ENCODE results near the gene SLC37A1. TPM values are rescaled to one million over a fixed set of nuclear protein-coding genes. Genes with fewer than 3 reads are reported as not detected.

Gene SLC37A1
- total RNA-seq, 1 donor from 2014 or later = 5.0 TPM

DNA sequence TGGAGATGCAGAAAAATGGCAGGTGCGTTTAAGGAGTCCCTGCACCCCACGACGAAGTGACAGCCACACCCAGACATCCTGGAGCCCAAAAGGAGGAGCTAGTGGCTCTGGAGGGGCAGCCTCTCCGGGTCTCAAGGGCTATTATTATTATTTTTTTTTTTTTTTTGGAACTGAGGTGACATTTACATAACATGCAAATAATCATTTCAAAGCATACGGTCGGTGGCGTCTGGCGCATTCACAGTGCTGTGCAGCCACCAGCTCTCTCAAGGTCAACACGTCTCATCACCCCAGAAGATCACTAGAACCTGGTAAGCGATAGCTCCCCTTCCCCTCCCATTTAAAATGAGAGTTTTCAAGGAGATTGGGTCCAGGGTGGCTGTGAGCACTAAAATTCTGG, 72.2 kb downstream of the SLC37A1 start:
- no peak for ATAC-seq

DNA sequence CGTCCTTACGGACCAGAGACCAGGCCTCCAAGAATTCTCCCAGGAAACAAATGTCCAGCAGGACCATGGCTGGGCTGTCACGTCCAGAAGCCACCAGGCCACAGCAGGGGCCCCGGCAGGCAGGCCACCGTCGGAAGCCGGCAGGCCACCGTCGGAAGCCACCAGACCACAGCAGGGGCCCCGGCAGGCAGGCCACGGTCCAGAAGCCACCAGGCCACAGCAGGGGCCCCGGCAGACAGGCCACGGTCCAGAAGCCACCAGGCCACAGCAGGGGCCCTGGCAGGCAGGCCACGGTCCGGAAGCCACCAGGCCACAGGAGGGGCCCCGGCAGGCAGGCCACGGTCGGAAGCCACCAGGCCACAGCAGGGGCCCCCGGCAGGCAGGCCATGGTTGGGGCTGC, 72.8 kb downstream of the SLC37A1 start:
- DNase-seq (ENCODE audit: low spot score) (peak; percentile 23), ATAC-seq (no peak)

More for the DNA sequence above, 72.2 kb downstream of the SLC37A1 start:
- DNase-seq (ENCODE audit: low spot score) = peak; percentile 2

DNA sequence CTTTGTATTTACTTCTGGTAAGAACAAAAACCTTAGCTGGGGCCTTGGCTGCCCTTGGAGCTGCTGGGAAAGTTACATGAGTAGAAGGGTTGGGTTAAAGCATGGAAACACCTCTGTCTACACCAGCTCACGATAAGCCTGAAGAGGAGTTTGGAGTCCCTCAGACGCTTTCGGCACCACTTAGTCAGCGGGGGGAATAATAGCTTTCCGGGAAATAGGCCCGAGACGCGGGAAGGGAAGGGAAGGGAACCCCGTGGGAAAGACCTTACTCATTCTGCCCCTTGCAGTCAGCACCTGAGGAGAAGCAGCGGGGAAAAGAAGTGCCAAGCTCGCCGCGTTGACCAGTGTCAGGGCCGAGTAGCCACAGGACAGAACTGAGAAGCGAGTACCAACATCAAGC, 73.4 kb downstream of the SLC37A1 start:
- peak; percentile 35 for DNase-seq (ENCODE audit: low spot score)
- no peak for ATAC-seq

DNA sequence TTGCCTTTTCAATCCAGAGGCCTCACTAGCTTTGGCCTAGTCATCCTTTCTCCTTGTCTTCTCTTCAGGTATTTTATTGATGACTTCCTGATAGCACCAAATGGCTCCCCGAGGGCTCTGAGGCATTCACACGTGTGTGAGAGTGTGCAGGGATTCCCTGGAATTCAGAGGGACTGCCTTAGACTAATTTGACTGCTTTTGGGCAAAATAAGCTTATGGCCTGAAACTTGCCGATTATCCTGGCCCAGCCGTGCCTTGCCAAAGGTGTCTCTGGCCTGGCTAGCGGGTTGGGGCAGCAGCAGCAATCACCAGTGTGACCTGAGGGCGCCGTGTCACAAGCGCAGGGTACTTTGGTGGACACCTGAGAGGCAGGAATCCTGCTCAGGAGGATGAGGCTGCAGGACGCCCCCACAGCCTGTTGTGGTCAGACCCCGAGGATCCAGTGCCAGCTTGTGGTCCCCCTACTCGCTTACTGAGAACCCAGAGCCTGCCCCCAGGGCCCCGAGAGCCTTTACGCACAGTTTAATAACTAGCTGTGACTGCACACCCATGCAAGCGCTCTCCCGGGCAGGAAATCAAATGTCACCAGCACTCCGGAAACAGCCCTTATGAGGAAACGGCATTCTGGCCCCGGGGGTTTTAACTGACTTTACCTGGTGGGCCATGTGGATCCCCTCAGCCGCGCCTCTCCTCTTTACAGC, 76.9 kb downstream of the SLC37A1 start:
- ATAC-seq (no peak), DNase-seq (ENCODE audit: low spot score) (peak; percentile 40)

DNA sequence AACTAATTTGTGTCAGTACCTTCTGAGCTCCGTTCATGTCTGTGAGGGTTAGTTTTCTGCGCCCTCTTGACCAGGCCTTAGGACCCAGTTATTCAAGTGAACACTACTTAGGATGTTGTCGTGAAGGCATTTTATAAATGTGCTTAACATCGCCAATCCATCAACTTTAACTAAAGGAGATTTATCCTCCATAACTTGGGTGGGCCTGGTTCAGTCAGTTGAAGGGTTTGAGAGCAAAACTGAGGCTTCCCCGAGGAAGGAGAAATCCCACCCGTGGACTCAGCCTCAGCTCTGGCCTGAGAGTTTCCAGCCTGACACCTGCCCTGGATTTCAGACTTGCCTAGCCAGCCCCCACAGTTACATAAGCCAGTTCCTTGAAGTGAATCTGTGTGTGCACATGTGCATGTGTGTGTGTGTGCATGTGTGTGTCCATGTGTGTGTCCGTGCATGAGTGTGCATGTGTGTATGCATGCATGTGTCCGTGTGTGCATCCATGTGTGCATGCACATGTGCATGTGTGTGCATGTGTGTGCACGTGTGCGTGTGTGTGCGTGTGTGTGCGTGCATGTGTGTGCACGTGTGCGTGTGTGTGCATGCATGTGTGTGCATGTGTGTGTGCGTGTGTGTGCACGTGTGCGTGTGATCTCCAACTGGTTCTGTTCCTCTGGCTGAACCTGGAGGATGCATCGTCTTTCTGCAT, 77.7 kb downstream of the SLC37A1 start:
- DNase-seq (ENCODE audit: low spot score) (peak; percentile 14), ATAC-seq (no peak)

DNA sequence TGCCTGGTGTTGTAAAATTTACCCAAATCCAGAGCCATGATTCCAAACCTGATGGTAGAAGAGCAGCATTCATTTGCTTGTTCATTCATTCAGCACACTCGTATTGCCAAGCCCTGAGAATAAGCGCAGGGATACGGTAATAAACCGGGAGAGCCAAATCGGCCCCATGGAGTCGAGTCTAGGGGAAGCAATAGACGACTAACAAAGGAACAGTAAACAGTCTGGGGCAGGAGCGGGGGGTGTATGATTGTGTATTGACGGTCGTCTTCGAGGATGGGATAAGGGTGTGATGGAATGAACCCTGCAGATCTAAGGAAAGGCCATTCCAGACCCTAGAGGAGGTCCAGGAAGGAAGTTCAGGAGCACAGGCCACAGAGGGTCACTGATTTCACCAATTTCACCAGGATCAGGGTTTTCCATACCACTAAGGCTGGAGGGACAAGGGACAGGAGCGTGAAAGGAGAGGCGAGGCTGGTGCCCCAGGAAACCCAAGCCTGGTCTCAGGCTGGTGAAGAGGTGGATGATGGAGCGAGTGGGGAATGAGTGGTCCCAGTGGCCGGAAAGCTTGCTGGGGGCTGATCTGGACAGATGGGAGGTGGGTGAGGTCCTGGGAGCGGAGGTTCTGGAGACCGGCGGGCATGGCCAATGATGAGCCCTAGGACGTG, 78.6 kb downstream of the SLC37A1 start:
- no peak for ATAC-seq
- peak; percentile 36 for DNase-seq (ENCODE audit: low spot score)

DNA sequence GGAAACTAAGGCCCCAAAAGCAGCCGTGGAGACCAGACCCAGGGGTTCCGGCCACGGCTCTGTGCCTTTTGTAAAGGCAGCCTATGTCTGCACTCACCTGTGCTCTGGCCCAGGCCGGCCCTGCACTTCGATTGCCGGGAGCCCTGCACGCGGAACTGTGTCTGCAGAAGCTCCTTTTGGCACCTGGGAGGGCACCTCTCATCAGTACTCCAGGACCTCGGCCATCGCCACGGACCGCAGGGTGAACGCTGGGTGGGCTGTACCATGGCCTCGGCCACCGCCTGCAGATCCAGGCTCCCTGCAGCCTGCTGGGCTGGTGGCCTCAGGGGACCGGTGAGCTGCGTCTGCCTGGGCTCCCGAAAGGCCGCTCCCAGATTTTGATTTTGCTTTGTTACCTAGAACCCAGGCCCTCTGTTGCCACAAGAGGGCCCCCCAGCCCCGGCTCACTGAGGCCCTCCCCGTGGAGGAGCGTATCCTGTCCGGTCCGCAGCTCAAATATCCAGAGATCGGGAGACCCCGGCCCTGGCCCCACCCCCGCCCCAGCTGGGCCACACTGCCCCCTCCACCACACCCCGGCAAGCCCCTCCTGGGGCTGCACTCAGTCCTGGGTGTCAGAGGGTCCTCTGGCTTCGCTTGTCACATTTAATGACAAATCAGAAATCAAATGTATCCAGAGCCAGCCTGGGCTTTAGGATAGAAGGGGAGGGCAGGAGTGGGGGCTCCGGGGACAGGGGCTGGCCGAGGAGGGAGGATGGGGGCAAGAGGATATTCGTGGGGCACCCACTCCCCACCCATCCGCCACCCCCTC, 79.6 kb downstream of the SLC37A1 start:
- ATAC-seq = peak; percentile 94
- DNase-seq (ENCODE audit: low spot score) = peak; percentile 85

DNA sequence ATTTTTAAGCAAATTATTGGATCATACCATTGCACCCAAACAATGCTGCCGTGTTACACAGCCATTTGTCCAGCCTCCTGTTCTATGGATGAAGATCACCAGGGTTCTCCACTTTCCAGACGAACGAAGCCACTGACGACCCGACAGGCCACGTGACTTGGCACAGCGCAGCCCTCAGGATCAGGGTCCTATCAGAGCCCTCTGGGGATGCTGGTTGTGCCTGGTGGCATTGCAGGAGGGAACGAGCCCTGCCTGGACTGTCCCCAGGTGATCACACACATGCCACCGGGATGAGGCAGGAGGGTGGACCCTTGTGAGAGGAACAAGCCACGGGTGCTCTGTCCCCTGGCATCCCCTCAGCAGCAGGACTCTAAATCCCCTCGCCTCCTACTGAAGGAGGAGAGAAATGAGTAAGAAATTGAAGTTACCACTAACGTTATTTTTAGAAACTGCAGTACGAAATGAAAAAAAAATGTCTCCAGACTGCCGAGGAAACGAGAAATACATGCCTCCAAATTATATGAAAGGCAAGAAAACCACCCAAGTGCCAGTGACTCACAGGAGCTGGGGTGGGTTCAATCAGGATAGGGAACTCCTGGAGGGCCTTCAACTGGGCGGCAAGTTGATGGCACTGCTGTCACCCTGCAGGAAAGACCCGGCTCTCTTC, 81.1 kb downstream of the SLC37A1 start:
- ATAC-seq (no peak), DNase-seq (ENCODE audit: low spot score) (peak; percentile 44)

DNA sequence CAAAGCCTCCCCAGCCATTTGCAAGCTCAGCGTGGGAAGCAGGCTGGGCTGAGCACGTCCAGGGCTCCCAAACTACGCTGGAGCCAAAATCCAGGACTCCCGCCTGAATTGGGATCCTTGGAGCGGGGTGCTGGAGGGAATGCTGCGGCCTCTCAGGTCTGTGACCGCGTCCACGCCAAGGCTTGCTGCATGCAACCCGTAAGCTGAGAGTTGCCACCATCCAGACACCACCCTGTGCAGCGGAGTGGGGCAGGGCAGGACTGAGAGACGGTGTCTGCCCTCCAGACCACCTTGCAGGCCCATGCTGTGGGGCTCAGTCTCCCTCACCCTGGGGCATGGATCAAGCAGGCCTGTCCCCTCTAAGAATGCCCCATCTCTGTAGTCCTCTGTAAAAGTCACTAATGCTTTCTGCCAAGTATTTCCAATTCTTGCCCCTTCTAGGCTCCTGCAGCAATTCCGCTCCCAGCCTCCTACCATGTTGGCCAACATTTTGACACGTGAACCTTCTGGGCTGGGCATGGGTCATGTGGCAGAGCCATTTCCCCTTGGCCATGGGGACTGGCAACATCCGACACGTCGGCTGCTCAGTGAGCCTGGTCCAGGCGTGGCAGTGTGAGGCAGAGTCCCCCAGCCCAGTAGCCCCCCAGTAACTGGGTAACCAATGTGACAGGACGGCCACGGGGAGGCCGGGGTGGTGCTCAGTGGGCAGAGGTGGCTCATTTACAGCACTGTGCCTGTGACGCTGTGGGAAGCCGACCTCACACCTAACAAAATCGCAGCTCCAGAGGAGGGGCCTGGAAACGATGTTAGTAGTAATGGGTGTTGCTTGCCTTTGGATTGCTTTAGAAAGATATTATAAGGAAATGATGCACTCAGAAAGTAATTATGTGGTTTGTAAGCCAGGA, 81.9 kb downstream of the SLC37A1 start:
- peak; percentile 41 for DNase-seq (ENCODE audit: low spot score)
- no peak for ATAC-seq

DNA sequence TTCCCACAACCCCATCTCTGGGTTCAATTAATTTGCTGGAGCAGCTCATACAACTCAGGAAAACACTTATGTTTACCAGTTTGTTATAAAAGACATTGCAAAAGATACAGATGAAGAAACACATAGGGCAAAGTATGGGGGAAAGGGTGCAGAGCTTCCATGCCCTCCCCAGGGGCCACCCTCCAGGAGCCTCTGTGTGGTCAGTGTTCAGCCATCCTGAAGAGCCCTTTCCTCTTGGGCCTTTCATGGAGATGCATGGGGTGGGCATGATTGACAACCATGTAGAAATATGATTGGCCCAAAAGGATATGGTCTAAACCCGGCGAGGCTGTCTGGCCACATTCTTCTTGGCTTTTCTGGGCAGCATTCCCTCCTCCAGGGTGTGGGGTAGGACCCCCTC, 83.0 kb downstream of the SLC37A1 start:
- no peak for ATAC-seq
- peak; percentile 16 for DNase-seq (ENCODE audit: low spot score)

DNA sequence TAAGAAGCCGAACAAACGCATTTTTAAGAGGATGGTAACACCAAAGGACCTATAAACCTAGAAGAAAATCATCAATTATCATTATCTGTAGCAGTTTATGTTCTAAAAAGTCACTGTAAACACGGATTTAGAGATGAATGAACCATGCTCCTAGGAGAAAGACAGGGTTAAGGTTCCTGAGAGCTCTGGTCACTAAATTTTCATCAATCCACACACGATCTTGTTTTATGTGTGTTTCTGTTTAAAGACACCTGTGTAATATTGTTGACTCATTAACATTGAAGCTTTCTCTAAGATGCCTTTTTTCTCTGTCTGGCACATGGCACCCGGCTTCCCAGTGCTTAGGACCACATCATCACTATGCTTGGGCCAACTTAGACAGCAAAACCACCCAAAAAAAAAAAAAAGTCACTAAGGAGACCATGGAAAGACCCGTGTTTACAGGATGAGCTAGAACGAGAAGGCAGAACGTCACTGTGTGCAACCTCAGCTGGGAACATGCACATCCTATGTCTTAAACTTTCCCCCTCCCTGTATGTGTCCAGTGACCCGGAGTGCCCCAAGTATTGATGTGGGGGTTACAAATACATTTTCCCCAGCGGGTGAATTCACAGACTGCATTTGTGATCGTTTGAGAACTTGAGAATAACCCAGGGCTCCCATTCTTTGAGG, 84.0 kb downstream of the SLC37A1 start:
- no peak for DNase-seq (ENCODE audit: low spot score)

DNA sequence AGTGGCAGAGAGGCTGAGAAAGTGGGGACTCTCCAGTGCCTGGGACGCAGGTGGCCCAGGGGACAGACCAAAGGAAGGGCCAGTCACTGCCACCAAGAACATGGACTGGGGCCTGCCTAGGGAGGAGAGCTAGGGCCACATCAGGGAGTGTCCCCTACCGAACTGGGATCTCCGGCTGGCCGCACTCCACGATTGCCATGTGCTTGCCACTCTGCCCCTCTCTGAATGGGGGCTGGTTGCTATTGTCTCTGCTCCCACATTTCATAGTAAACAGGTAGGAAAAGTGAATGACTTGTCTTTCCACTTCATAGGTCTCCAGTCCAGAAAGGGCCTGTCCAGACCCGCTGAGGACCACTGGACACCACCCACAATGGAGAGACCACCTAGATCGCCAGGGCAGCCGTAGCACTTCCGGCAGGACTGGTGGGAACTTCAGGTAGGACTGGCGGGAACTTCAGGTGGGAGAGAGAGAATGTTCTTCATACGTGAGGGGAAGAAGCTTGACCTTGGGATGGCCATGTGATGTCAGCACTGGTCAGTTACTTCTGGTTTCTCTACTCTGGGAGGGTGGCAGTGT, 84.6 kb downstream of the SLC37A1 start:
- ATAC-seq (no peak), DNase-seq (ENCODE audit: low spot score) (peak; percentile 23)

More for the DNA sequence above, 84.0 kb downstream of the SLC37A1 start:
- ATAC-seq = no peak

DNA sequence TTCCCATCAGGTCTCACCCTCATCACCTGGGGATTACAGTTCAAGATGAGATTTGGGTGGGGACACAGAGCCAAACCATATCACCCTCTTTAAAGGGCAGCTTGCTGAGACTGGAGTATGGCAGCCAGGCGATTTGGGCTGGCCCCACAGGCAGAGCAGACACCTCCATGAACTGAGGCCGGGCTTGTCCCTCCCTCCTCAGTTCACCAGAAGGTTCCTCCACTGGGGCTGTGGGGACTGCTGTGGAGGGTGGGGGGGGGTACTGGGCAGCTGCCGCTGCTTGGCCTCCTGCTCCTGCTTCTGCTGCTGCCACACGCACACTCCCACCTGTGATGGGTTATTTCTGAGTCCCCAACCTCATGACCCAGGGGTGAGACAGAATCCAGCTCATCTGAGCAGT, 85.8 kb downstream of the SLC37A1 start:
- DNase-seq (ENCODE audit: low spot score) (peak; percentile 8), ATAC-seq (no peak)

DNA sequence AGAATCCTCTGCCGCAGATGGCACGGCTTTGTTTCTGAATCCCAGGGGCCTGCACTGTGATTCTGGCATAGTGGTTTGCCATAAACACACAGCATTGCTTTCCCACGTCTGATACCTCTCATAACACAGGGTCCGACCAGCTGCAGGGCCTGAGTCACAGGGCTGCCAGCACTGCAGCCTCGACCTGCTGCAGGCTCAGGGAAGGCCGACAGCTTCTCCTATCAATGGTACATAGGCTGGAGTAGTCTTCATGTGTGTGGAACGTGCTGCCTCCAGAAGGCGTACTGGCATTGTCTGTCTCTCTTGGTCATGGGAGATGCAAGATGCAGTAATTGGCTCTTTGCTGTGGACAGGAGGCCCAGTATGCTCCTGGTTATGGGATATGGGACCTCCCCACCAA, 86.3 kb downstream of the SLC37A1 start:
- no peak for DNase-seq (ENCODE audit: low spot score)
- ATAC-seq = no peak

DNA sequence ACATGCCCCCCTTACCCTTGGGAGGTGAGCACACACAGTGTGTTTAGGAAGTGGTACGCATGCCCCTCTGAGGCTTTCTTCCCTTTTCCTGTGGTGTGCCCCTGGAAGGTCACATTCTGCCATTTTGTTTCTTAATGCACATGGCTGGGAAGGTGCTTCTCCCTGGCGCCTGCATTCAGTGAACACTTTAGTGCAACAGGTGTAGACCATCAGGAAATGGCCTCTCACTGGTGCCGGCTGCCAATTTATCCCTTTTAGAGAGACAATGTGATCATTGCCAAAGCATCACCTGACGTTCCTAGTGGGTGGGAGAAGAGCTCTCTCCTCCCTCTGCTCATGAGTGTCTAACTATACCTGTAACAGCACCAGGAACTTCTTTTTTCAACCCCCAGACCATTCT, 88.0 kb downstream of the SLC37A1 start:
- DNase-seq (ENCODE audit: low spot score) (no peak), ATAC-seq (no peak)

DNA sequence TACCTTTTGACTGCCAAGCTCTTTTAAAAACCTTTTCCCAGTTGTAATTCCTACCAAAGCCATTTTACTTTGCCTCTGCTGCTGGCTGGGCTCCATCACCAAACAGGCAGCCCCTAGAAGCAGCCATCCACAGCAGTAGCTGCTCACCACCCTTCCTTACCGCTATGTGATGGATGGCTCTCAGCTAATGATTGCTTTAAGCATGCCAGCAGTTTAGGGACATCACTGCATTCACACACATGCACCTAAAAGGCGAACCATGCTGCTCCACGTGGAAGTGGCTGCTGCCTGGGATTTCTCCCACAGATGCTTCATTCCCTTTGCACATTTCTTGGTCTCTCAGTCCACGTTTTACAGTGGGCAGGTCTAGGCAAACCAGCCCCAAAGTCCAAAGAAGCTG, 93.5 kb downstream of the SLC37A1 start:
- DNase-seq (ENCODE audit: low spot score) = peak; percentile 5
- ATAC-seq = no peak

DNA sequence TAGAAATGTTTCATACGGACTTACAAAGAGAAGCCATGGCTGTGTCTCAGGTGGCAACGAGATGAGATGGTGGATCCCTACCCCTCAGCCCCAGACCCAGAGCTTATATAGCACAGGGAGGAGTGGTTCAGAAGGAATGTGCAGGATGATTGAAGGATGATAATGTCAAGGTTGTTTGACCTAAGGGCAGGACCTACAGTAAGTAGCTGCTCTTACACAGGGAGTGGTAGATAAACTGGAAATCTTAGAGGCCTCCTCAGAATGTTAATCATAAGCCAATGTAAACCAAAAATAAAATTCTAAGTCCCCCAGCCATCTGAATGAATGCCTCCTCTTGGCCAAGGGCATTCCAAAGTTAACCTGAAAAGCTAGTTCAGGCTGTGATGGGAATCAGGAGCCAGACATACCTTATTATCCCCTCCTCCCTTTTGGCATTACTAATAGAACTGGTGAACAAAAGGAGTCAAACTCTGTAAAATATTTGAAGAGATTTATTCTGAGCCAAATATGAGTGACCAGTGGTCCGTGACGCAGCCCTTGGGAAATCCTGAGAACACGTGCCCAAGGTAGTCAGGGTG, 94.0 kb downstream of the SLC37A1 start:
- DNase-seq (ENCODE audit: low spot score) (peak; percentile 8), ATAC-seq (no peak)

DNA sequence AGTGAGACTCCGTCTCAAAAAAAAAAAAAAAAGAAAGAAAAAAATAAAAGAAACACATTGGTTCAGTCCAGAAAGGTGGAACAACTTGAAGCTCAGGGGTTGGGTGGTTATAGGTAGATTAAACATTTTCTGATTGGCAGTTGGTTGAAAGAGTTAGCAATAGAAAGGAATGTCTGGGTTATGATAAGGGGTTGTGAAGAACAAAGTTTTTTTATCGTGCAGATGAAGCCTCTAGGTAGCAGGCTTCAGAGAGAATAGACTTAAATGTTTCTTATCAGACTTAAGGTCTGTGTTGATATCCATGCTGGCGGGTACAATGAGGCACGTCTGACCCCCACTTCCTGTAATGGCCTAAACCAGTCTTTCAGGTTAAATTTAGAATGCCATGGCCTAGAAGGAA, 94.8 kb downstream of the SLC37A1 start:
- DNase-seq (ENCODE audit: low spot score) (no peak), ATAC-seq (no peak)
